ENCODE results near the gene AP1M1. TPM values are rescaled to one million over a fixed set of nuclear protein-coding genes. Genes with fewer than 3 reads are reported as not detected.

AP1M1 gene
- total RNA-seq, 1 experiment from 2014 or later = 30.3 TPM

DNA sequence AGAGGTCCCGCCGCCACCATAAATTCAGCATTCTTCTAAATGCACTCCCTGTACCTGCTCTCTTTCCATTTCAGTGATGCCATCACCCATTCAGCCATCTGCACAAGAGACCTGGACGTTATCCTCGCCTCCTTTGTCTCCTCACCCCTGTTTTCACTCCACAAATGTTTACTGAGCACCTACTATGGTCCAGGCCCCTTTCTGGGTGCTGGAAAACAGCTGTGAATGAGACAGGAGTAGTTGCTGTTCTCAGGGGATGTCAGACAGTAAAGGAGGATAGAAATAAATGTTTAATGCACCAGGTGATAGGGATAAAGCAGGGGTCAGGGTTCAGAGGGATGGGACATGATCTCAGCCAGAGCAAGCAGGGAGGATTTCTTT, 3.3 kb downstream of the AP1M1 start:
- H3K27ac Mint-ChIP-seq = peak overlapping the region in 1 of 3 experiments; percentile 81; a peak in 3 of 7 replicates

More for the DNA sequence above, 3.3 kb downstream of the AP1M1 start:
- no peak overlapping the region for H2AK5ac ChIP-seq (ENCODE audit: insufficient read length, low read length)
- H3K27me3 ChIP-seq (ENCODE audit: insufficient read depth, low read length) = no peaks in the 10 kb centered on the region
- H3K4me1 Mint-ChIP-seq = peaks cover 10% of the 10 kb centered on the region in 2 experiments
- no peak overlapping the region for H3T11ph ChIP-seq (ENCODE audit: low read length)
- H3K23me2 ChIP-seq (ENCODE audit: insufficient read length, low read depth, low read length, poor library complexity, severe bottlenecking) = peaks cover 2% of the 10 kb centered on the region
- H4K91ac ChIP-seq (ENCODE audit: insufficient read length, low read depth, low read length) = no peak overlapping the region
- no peak overlapping the region for H3K4me2 ChIP-seq (ENCODE audit: insufficient read depth, insufficient read length, low read length)
- no peak overlapping the region for H3K4ac ChIP-seq (ENCODE audit: low read depth, low read length)
- TF ChIP-seq, protein P1, sequence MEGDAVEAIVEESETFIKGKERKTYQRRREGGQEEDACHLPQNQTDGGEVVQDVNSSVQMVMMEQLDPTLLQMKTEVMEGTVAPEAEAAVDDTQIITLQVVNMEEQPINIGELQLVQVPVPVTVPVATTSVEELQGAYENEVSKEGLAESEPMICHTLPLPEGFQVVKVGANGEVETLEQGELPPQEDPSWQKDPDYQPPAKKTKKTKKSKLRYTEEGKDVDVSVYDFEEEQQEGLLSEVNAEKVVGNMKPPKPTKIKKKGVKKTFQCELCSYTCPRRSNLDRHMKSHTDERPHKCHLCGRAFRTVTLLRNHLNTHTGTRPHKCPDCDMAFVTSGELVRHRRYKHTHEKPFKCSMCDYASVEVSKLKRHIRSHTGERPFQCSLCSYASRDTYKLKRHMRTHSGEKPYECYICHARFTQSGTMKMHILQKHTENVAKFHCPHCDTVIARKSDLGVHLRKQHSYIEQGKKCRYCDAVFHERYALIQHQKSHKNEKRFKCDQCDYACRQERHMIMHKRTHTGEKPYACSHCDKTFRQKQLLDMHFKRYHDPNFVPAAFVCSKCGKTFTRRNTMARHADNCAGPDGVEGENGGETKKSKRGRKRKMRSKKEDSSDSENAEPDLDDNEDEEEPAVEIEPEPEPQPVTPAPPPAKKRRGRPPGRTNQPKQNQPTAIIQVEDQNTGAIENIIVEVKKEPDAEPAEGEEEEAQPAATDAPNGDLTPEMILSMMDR (conservative IDR thresholded peaks at IDR 0.05) = no peak
- H3K14ac ChIP-seq (ENCODE audit: insufficient read depth, low read length) = no peak overlapping the region
- H3K9ac ChIP-seq (ENCODE audit: extremely low read depth, insufficient read length, low read length) = no peak overlapping the region
- no peak overlapping the region for H2BK5ac ChIP-seq (ENCODE audit: insufficient read length, low read length)
- no peak overlapping the region for H2BK120ac ChIP-seq (ENCODE audit: low read depth, low read length, poor library complexity, severe bottlenecking)
- H2AFZ ChIP-seq (ENCODE audit: low read length) = no peak overlapping the region
- no peak overlapping the region for H4K8ac ChIP-seq (replicated peaks; ENCODE audit: insufficient read length, low read depth, low read length)
- H2BK15ac ChIP-seq (ENCODE audit: low read depth, low read length) = no peak overlapping the region
- H3K79me1 ChIP-seq (ENCODE audit: insufficient read depth, low read depth, low read length, poor library complexity, severe bottlenecking) = no peaks in the 10 kb centered on the region
- DNase-seq = no peak
- H3K56ac ChIP-seq (ENCODE audit: insufficient read length, low read depth, low read length) = no peak overlapping the region
- no peaks in the 10 kb centered on the region for H3K9me3 Mint-ChIP-seq
- WGBS (ENCODE audit: extremely low coverage, insufficient read length, low lambda C conversion rate) = no CpG with 5 or more reads among the region's 4 CpGs
- no peaks in the 10 kb centered on the region for H3K27me3 Mint-ChIP-seq (ENCODE audit: low read depth)
- H2BK20ac ChIP-seq (ENCODE audit: low read depth, low read length, poor library complexity, severe bottlenecking) = no peak overlapping the region
- no peaks in the 10 kb centered on the region; the same call in 1 of the 2 replicates for H3K4me1 ChIP-seq (ENCODE audit: insufficient read depth, low read length)
- no peak overlapping the region for H2BK12ac ChIP-seq (ENCODE audit: insufficient read length, low read depth, low read length)
- H4K20me1 ChIP-seq (ENCODE audit: control insufficient read depth, insufficient read depth, insufficient read length) = no peaks in the 10 kb centered on the region
- H4K5ac ChIP-seq (ENCODE audit: insufficient read length, low read depth, low read length) = no peak overlapping the region
- H3K18ac ChIP-seq (ENCODE audit: insufficient read length, low read depth, low read length) = no peak overlapping the region
- H3K9me3 ChIP-seq (ENCODE audit: control insufficient read depth, low read depth, low read length) = no peaks in the 10 kb centered on the region
- H3K27ac ChIP-seq (ENCODE audit: insufficient read length, low read depth, low read length) = no peak overlapping the region
- H3K23ac ChIP-seq (ENCODE audit: insufficient read length, low read depth, low read length) = no peak overlapping the region
- H3K36me3 Mint-ChIP-seq (ENCODE audit: insufficient read depth in 1 of 3, low read depth in 3 of 3) = peaks cover 2 to 9% (median 8%) of the 10 kb centered on the region in 3 experiments; a peak in 2 of 7 replicates
- H3K79me2 ChIP-seq (ENCODE audit: insufficient read depth, low read length) = no peaks in the 10 kb centered on the region
- no peak overlapping the region for H3K4me3 Mint-ChIP-seq

Measured in H9 (cell line).